NCI-H2029 (cell line): ENCODE results near the gene SMIM44.

Experiments
- DNase-seq: peaks from one replicate; lab custom pipeline; 2025; lab: John Stamatoyannopoulos, UW

SMIM44 gene

DNA sequence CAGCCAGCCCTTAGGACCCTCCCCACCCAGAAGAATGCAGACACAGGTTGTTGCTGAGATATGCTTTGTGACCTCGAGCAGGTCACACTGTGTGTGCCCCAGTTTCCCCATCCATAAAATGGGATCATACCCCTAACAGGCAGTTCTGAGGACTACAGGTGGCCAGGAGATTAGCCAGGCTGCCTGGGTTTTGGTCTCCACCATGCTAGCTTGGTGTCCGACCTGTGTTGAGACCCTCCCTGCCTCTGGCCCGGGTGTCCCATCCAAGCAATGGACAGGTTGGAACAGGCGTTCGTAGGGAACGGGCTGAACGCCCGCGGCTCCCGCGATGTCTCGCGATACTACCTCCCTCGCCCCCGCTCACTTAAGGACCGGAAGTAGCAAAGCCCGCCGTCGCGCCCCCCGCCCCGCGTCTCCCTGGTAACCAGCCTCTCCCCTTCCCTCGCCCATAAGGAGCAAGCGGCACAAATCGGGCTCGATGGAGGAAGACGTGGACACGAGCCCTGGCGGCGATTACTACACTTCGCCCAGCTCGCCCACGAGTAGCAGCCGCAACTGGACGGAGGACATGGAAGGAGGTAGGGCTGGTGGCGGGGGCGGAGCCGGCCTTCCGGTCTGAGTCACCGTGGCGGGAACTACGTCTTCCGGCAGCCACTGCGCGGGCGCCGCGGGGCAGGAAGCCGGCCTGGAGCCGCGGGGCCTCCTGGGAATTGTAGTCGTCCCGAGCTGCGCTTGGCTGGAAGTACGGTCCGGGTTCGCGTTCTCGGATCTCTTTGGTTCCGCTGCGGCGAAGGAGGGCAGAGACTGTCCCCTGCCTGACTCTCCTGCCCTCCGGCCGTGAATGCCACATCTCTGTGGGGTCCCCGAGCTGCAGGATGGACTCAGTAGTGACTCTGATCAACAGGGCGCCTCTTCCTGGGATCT is 48.3 kb downstream of the SMIM44 start:
- DNase-seq = peak; percentile 94

DNA sequence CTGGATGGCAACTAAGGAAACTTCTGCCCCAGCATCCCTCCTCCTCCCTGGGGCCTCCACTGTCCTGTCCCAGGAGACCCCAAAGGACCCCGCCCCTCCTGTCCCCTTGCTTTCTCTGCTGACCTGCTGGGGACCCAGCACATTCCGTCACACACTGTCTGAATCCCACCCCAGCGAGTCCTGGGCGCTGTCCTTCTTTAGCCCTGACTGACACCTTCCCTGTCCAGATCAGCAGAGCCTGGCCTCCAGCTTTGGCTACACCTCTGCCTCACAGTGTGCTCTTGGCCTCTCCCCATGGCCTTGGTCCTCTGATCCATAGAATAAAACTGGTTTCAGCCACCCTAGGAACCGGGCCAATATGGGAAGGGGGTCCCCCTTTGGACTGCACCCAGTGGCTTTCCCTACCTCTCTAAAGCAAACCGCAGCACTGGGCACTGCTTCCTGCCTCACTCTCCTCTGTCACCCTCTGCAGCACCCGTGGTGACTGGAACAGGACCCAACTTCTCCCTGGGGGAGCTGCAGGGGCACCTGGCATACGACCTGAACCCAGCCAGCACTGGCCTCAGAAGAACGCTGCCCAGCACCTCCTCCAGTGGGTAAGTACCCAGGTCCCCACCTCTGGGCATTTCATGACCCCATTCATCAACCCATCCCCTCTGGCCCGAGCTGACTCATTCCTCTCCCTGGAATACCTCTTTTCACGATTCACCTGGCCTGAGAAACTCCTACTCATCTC is 49.3 kb downstream of the SMIM44 start:
- no peak for DNase-seq

DNA sequence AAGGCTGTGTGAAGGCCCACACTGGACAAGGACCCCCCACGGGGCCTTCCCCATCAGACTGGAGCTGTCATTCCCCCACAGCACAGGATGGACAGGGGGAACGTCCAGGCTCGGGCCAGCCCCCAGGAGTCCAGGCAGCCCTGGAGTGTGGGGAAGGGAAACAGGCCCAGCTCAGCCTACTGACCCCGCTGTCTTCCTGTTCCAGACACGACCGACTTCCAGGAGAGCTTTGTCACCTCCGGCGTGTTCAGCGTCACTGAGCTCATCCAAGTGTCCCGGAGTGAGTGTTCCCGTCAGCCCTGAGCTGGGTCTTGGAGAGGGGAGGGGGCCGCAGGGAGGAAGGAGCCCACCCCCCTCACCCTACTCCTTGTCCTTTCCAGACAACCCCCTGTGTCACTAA is 49.9 kb downstream of the SMIM44 start:
- DNase-seq = no peak
